Type B pancreatic cell (in vitro differentiated cells): Measurements from ENCODE around the gene MMS22L. TPM values are rescaled to one million over a fixed set of nuclear protein-coding genes. Genes with fewer than 3 reads are reported as not detected.

ENCODE experiments used
- DNase-seq: peaks from one replicate; pipeline ENCODE4 v3.0.0; 2021; ENCODE audit warnings: mixed read lengths; ENCODE audit not compliant: unreplicated experiment; ENCODE audit errors: extremely low spot score
- H3K27ac Mint-ChIP-seq: 2 replicates; pipeline ENCODE4 v1.8.0; 2021; ENCODE audit warnings: mild to moderate bottlenecking, mixed read lengths
- H3K27me3 Mint-ChIP-seq: 2 replicates; pipeline ENCODE4 v1.8.0; 2021; ENCODE audit warnings: mixed read lengths
- H3K36me3 Mint-ChIP-seq: 2 replicates; pipeline ENCODE4 v1.8.0; 2021; ENCODE audit warnings: mixed read lengths
- H3K4me1 Mint-ChIP-seq: one replicate; pipeline ENCODE4 v1.8.0; 2021; ENCODE audit warnings: mixed read lengths; ENCODE audit not compliant: unreplicated experiment
- H3K4me3 Mint-ChIP-seq: 2 replicates; pipeline ENCODE4 v1.8.0; 2021; ENCODE audit warnings: mild to moderate bottlenecking, mixed read lengths
- H3K9me3 Mint-ChIP-seq: 2 replicates; pipeline ENCODE4 v1.8.0; 2021; ENCODE audit warnings: mixed read lengths
- total RNA-seq: library from RNA; stranded (reverse); gene quantifications from 2 replicates; pipeline ENCODE4 v1.2.1, GENCODE V29; 2021; ENCODE audit warnings: low replicate concordance
- TF ChIP-seq, protein P1 (sequence below): fragments of 200-600 bp; sonication (generic); conservative IDR thresholded peaks from 2 replicates; pipeline ENCODE4 v1.5.0; 2021; ENCODE audit warnings: antibody characterized with exemption, mild to moderate bottlenecking

Gene MMS22L
- total RNA-seq, 1 donor from 2014 or later = 40.3 TPM

DNA sequence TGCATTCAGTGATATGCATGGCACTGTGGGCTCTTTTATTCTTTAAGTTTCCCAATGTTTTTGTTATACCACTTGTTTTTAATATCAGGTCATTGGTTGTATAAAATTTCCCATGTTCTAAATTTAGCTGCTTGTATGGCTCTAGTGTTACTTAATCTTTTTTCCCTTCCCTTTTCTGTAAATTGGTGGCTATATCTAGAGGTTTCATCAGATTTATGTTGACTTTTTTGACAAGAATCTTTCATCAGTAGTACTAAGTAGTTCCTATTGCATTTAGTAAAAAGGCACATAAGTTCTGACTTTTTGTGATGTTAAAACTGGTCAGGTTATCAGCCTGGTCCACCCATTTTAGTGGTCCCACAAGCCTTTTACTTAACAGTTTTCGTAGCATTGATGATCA lies 51.1 kb downstream of the MMS22L start:
- TF ChIP-seq, protein P1, sequence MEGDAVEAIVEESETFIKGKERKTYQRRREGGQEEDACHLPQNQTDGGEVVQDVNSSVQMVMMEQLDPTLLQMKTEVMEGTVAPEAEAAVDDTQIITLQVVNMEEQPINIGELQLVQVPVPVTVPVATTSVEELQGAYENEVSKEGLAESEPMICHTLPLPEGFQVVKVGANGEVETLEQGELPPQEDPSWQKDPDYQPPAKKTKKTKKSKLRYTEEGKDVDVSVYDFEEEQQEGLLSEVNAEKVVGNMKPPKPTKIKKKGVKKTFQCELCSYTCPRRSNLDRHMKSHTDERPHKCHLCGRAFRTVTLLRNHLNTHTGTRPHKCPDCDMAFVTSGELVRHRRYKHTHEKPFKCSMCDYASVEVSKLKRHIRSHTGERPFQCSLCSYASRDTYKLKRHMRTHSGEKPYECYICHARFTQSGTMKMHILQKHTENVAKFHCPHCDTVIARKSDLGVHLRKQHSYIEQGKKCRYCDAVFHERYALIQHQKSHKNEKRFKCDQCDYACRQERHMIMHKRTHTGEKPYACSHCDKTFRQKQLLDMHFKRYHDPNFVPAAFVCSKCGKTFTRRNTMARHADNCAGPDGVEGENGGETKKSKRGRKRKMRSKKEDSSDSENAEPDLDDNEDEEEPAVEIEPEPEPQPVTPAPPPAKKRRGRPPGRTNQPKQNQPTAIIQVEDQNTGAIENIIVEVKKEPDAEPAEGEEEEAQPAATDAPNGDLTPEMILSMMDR = no peak
- H3K27ac Mint-ChIP-seq = no peak overlapping the region
- no peaks in the 10 kb centered on the region for H3K27me3 Mint-ChIP-seq
- no peaks in the 10 kb centered on the region for H3K9me3 Mint-ChIP-seq
- H3K4me1 Mint-ChIP-seq = no peaks in the 10 kb centered on the region
- DNase-seq = no peak
- H3K36me3 Mint-ChIP-seq = peaks cover 38% of the 10 kb centered on the region
- H3K4me3 Mint-ChIP-seq = no peak overlapping the region

DNA sequence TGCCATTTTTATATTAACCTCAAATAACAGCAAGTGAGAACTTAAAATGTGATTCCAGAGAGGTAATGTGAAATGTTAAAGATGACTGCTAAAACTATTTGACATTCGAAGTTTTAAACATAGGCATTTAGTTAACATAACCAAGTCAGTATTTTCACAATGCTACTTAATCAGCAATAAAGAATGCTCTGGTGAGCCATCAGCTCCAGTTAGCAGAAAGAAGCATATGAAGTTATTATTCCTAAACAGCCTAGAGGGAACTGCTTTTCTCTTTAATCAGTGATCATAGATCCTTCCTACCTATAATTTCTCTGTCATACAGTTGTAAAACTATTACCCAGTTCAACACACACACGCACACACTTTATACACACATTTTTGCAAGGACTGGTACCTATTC lies 60.1 kb downstream of the MMS22L start:
- Mint-ChIP-seq H3K9me3 (no peaks in the 10 kb centered on the region), H3K4me1 (peaks cover 14% of the 10 kb centered on the region), H3K27ac (no peak overlapping the region), H3K27me3 (no peaks in the 10 kb centered on the region), H3K4me3 (no peak overlapping the region), H3K36me3 (peaks cover 18% of the 10 kb centered on the region)
- TF ChIP-seq, protein P1 = no peak
- DNase-seq = no peak

DNA sequence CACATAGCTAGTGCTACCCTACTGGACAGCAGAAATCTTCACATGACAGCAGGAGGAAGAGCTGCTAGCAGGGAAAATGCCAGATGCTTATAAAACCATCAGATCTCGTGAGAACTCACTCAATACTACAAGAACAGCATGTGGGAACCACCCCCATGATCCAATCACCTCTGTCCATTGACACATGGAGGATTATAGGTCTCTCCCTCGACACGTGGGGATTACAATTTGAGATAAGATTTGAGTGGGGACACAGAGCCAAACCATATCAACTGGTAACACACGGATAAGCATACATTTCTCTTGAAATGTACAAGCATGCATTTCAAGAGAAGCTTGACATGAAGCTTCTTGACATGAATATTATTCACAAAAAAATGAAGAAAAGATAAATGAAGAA lies 64.1 kb downstream of the MMS22L start:
- Mint-ChIP-seq H3K27ac (no peak overlapping the region), H3K9me3 (no peaks in the 10 kb centered on the region), H3K4me3 (no peak overlapping the region), H3K27me3 (no peaks in the 10 kb centered on the region), H3K36me3 (peaks cover 11% of the 10 kb centered on the region), H3K4me1 (peaks cover 22% of the 10 kb centered on the region)
- no peak for DNase-seq
- TF ChIP-seq, protein P1 = no peak

DNA sequence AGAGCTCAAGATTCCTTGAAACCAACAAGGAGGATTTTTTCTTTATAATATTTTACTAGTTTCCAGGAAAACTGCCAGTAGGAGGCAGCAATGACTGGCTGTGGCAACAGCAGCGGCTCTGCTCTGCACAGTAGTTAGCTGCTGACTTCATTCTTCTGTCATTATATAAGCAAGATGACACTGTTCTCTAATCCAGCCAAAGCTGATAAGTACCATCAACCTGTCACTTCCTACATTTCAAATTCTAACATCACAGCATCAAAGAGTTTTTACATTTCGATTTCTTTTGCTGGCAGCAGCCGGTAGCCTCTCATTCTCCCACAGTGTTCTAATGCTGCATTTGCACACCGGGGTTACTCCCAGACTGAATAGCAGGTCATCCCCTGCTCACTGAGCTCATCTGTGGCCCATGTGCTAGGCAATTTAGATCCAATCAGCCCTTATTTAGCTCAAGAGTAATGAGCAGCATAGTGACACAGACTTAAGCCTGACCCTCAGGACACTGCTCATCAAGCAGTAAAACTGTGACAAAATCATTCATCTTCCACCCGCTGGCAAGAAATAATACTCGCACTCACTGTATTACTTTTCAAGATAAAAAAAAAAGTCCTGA lies 67.8 kb downstream of the MMS22L start:
- H3K4me1 Mint-ChIP-seq = peaks cover 12% of the 10 kb centered on the region
- peaks cover 19% of the 10 kb centered on the region for H3K36me3 Mint-ChIP-seq
- TF ChIP-seq, protein P1 = peak; percentile 73
- DNase-seq = no peak
- no peaks in the 10 kb centered on the region for H3K27me3 Mint-ChIP-seq
- H3K9me3 Mint-ChIP-seq = no peaks in the 10 kb centered on the region
- peak overlapping the region; percentile 17 for H3K27ac Mint-ChIP-seq
- H3K4me3 Mint-ChIP-seq = no peak overlapping the region

DNA sequence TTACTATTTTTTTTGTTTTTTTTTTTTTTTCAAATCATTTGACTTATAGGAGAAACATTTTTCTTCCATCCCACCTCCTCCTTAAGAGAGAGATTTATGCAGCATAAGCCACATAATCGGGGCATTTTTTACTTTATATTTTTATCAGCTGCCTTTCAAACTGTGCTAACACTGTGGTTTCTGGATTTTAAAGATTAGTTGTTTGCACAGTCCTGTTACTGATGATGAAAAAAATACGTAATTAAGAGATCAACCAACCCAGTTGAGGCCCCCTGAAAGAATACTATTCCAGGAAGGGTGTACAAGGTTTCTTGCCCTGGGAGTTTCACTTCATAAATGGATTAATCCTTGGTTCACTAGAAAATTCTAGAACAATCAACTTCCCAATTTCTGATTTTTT lies 68.3 kb downstream of the MMS22L start:
- no peaks in the 10 kb centered on the region for H3K27me3 Mint-ChIP-seq
- DNase-seq = no peak
- peaks cover 19% of the 10 kb centered on the region for H3K36me3 Mint-ChIP-seq
- H3K4me1 Mint-ChIP-seq = peaks cover 12% of the 10 kb centered on the region
- TF ChIP-seq, protein P1 = no peak
- no peak overlapping the region for H3K4me3 Mint-ChIP-seq
- H3K27ac Mint-ChIP-seq = no peak overlapping the region
- no peaks in the 10 kb centered on the region for H3K9me3 Mint-ChIP-seq

DNA sequence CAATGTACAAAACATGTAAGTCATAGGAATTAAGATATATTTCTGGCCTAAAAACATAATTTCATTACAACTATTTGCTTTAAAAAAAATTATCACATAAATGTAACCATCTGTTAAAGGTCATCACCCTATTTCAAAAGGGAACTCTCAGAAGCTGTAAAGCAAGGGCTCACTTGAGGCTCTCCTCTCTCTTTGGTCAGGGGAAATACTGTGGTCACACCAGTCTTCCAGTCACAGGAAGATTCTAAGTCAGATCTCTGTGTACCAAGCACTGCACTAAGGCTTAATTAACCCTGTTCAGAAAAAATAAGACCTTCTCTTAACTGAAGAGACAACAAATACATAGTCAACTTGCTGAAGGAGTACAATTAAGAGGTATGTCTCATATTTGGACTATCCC lies 75.6 kb downstream of the MMS22L start:
- Mint-ChIP-seq H3K27ac (no peak overlapping the region), H3K4me1 (peaks cover 6% of the 10 kb centered on the region), H3K36me3 (peaks cover 19% of the 10 kb centered on the region), H3K27me3 (no peaks in the 10 kb centered on the region), H3K9me3 (no peaks in the 10 kb centered on the region), H3K4me3 (no peak overlapping the region)
- DNase-seq = no peak
- TF ChIP-seq, protein P1 = no peak
